Ovary (tissue), 3 donors: ENCODE measurements around the gene MPHOSPH9.

Experiments
- CTCF ChIP-seq, 3 donors: fragments of 450-650 bp in 2 of 3; fragments of 200-600 bp in 1 of 3; IDR thresholded peaks; one replicate each; pipeline versions ENCODE4 v1.5.1 to v1.8.0; 2016 to 2022; ENCODE audit warnings: antibody characterized with exemption in 3 of 3, mild to moderate bottlenecking in 1 of 3
- POLR2A ChIP-seq: fragments of 450-650 bp; IDR thresholded peaks from one replicate; pipeline ENCODE4 v1.6.1; 2017; ENCODE audit warnings: antibody characterized with exemption, mild to moderate bottlenecking, moderate library complexity
- donor health status: DM: no; HTN: no; CAD: no.

- TF ChIP-seq POLR2A (no peak), CTCF (IDR thresholded peaks at IDR 0.05) (no peak)
Measured at GRCh38 chr12:123131879-123132402, 101.0 kb downstream of the MPHOSPH9 start.
